ENCODE measurements around the gene IL15.
"Not testable (repeated sequence)": the region's sequence is repeated elsewhere in the genome, so short reads cannot be mapped to it uniquely, and the experiment has no call there.

Gene IL15, protein sequence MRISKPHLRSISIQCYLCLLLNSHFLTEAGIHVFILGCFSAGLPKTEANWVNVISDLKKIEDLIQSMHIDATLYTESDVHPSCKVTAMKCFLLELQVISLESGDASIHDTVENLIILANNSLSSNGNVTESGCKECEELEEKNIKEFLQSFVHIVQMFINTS

DNA sequence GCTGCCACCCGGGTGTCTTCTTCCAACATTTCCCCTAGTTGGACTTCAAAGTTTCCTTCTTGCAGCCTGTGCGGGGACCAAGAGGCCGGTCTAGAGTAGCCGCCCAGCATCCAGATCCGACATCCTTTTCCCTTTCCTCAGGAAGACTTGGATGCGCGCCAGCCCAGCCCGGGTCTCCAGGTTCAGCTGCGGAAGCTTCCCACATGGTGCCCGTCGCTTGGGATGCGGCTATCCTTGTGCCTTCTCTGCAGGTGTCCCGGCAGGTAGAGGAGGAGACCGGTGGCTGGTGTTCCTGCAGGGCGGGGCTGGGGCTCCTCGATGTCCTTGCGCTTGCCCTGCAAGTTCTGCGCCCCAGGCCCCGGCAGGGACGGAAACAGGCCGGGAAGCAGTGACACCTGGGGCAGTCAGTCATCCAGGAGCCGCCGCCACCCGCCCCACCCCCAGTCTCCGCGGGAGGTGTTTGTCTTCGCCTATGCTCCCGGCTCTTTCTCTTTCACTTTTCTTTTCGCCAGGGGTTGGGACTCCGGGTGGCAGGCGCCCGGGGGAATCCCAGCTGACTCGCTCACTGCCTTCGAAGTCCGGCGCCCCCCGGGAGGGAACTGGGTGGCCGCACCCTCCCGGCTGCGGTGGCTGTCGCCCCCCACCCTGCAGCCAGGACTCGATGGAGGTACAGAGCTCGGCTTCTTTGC, at the start of gene IL15:
IL15 (plus strand) TSS at position 502 of the 689 bp plus-strand sequence. CDS start 82,882 bp downstream, outside the sequence.
- DNase-seq (ENCODE audit: low read depth in 2 of 2): peak; percentile 37 to 44

DNA sequence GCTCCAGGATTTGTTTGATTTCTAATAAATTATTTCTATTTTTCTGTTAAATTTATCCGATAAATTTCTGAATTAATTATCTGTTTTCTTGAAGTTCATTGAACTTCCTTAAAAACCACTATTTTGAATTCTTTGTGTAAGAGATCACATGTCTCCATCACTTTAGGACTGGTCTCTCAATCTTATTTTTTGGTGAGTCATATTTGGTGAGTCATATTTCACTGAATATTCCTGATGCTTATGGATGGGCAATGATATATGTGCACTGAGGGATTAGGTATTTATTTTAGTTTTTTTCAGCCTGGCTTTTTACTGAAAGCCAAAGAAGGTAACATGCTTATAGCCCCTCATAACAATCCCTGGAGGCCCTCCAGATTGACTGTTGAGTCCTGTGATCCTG, 48.5 kb upstream of the IL15 start:
- DNase-seq (ENCODE audit: low read depth in 2 of 2): no peak

DNA sequence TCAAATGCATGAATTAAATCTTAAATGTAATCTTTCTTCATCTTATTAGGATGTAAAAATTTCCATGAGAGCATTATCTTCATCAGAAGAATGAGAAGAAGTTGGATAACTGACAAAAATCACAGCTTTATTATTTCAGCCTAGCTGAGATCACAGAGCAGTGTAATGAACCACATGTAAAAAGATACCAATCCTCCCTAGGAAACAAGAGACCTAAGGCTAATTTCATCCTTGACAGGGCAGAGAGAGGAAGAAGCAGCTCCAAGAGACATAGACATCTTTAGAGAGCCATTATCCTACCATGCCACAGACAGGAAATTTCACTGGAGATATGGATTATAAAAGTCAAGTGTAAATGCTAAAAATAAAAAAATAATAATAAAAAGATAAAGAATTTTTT, 40.9 kb upstream of the IL15 start:
- DNase-seq (ENCODE audit: low read depth in 2 of 2): no peak

DNA sequence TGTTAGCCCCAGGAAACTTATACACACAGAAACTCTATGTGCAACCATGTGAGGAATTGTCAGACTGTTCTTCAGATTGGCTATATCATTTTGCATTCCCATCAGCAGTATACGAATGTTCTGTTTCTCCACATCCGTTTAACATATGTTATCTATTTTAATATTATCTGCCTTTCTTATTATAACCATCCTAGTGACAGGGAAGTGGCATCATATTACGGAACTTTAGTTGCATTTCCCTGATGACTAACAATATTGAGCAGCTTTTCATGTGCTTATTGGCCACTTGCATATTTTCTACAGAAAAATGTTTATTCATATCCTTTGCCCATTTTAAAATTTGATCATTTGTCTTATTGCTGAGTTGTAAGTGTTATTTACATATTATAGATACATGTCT, 36.5 kb upstream of the IL15 start:
- DNase-seq (ENCODE audit: low read depth in 2 of 2): no peak

DNA sequence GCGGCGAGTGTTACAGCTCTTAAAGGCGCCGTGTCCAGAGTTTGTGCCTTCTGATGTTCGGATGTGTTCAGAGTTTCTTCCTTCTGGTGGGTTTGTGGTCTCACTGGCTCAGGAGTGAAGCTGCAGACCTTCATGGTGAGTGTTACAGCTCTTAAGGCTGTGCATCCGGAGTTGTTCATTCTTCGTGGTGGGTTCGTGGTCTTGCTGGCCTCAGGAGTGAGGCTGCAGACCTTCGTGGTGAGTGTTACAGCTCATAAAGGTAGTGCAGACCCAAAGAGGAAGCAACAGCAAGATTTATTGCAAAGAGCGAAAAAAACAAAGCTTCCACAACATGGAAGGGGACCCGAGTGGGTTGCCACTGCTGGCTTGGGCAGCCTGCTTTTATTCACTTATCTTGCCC, 31.7 kb upstream of the IL15 start:
- not testable (repeated sequence) for DNase-seq (ENCODE audit: low read depth in 2 of 2)

DNA sequence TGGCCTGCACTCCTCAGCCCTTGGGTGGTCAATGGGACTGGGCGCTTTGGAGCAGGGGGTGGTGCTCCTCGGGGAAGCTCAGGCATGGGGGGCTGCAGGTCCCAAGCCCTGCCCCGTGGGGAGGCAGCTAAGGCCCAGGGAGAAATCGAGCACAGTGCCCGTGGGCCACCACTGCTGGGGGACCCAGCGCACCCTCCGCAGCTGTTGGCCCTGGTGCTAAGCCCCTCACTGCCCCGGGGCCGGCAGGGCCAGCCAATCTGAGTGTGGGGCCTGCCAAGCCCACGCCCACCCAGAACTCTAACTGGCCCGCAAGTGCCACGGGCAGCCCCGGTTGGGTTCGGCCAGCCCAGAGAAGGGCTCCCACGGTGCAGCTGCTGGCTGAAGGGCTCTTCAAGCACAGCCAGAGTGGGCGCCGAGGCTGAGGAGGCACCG, 30.9 kb upstream of the IL15 start:
- DNase-seq (ENCODE audit: low read depth in 2 of 2): no peak

DNA sequence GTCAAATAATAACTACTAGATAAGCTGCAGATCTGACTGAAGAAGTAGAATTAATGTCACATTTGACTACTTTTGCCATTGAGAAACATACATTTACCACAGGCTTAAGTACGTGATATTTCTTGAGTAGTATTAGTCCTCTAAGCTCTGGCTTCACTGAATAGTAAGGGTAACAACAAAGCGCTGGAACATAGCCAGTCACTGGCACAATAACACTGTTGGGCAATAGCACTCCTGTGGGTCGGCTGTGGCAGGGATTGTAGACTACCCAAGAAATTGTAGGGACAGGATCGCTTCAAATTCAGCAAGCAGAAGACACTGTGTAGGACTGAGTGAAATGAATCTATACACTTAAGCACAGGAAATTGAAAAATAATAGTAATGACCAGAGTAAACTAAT, 27.1 kb upstream of the IL15 start:
- no peak for DNase-seq (ENCODE audit: low read depth in 2 of 2)

DNA sequence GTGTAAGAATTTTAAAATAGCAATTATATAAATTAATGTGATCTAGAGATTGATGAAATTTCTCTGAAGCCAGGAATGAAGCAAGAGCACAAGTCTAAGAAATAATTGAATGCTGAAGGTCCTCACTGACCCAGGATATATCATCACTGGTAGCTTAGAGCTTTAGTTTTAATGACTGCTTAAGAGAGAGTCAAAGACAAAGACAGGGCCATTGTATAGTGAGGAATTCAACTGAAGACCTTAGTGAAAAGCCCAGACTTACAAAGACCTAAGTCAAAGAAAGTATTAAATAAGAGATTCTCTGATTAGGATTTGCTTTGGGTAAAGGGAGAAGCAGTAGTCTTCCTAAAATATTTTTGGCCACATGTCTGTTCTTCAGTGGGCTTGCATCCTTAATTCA, 26.0 kb upstream of the IL15 start:
- DNase-seq (ENCODE audit: low read depth in 2 of 2): no peak

DNA sequence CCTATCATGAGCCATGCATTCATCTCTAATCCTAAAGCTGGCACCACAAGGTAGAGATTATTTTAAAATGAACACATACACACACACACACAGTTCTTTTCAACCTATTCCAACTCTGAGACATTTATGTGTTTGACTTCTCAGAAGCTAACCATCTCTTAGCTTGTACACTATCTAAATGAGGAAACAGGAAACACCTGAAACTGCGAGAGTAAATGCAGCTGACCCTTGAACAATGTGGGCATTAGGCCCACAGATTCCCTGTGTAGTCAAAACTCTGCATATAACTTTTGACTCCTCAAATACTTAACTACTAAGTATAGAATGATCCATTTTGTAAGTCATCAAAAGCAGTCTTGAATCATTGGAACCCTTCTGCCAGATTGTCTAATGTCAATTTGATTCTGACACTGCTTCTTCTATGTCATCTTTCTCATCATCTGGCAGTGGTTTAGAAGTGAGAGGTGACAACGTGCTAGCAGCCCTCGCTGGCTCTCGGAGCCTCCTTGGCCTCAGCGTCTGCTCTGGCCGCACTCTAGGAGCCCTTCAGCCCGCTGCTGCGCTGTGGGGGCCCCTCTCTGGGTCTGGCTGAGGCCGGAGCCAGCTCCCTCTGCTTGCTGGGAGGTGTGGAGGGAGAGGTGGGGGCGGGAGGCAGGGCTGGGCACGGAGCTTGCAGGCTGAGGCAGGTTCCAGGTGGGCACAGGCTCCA, 21.4 kb upstream of the IL15 start:
- no peak for DNase-seq (ENCODE audit: low read depth in 2 of 2)

DNA sequence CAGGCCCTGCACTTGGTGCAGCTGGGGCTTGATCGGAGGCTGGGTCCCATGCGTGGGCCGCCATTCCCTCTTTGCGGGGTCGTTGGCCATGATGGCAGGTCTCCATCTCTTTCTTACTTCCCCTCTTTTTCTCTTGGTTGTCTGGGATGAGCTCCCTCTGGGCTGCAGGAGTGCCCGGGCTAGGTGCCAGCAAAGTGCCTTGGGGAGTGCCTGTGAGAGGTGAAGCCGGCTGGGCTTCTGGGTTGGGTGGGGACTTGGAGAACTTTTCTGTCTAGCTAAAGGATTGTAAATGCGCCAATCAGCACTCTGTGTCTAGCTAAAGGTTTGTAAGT, 20.8 kb upstream of the IL15 start:
- DNase-seq (ENCODE audit: low read depth in 2 of 2): not testable (repeated sequence)

DNA sequence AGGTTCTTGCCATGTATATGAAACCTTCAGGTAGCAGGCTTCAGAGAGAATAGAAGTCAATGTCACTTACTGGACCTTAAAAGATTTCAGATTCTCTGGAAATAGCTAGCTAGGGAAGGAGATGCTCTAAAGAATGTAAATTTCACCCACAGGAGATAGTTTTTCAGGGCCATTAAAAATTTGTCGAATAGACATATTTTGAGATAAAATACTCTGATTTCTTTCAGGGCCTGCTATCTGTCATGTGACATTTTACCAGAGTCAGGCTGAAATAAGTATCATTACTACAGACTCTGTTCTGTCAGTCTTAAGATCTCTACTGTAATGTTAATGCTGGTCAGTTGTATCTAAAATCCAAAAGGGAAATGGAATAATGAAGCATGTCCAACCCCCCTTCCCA, 15.7 kb upstream of the IL15 start:
- DNase-seq (ENCODE audit: low read depth in 2 of 2): no peak

DNA sequence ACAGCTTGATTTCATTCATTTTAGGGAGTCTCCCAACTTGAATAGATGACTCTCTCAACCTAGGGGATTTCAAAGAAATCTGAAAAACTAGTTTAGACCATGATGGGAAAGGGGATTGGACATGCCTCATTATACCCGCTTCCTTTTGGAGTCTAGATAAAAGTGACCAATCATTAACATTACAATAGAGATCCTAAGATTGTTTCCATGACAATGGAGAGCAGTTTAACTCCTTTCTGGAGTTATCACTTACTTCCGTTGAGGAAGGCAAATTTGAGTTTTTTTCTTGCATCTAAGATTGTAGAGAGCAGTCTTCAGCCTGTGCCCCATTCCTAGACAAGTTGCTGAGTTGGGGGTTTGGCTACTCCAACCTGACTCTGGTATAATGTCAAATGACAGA, 11.4 kb upstream of the IL15 start:
- no peak for DNase-seq (ENCODE audit: low read depth in 2 of 2)

DNA sequence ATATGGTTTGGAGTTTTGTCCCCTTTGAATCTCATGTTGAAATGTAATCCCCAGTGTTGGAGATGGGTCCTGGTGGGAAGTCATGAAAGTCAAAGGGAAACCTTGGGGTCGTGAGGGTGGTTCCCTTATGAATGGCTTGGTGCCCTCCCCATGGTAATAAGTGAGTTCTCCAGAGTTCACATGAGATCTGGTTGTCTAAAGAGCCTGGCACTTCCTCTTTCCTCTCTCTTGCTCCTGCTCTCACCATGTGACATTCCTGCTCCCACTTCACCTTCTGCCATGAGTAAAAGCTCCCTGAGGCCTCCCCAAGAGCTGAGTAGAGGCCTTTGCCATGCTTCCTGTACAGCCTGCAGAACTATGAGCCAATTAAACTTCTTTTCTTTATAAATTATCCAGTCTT, 5.5 kb upstream of the IL15 start:
- no peak for DNase-seq (ENCODE audit: low read depth in 2 of 2)

DNA sequence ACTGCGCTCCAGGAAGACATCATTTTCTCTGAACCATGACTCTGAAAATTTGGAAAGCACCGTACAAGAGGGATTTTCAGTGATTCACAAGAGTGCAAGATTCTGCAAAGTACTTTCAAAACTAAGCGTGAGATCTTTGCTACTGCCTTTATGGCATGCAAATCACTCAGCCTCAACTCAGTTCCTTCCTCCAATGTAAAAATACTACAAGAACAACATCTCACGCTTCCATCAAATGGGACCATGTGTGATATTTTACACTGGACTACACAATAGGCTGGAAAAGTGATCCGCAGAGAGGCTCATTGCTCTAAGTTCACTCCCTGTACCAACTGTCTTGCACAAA, 674 bp upstream of the IL15 start:
- no peak for DNase-seq (ENCODE audit: low read depth in 2 of 2)

DNA sequence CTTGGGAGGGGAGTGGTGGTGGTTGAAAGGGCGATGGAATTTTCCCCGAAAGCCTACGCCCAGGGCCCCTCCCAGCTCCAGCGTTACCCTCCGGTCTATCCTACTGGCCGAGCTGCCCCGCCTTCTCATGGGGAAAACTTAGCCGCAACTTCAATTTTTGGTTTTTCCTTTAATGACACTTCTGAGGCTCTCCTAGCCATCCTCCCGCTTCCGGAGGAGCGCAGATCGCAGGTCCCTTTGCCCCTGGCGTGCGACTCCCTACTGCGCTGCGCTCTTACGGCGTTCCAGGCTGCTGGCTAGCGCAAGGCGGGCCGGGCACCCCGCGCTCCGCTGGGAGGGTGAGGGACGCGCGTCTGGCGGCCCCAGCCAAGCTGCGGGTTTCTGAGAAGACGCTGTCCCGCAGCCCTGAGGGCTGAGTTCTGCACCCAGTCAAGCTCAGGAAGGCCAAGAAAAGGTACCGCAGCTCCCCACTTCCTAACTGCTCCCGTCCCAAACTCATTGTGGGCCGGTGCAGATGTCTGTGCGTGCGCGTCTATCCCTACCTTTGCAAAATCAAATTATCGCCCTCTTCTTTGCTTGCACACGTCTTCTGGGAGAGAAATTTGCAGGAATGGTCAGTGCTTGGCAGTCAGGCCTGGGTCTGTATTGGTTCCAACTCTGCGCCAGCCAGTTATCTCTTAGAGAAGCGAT, 533 bp downstream of the IL15 start:
- no peak for DNase-seq (ENCODE audit: low read depth in 2 of 2)

DNA sequence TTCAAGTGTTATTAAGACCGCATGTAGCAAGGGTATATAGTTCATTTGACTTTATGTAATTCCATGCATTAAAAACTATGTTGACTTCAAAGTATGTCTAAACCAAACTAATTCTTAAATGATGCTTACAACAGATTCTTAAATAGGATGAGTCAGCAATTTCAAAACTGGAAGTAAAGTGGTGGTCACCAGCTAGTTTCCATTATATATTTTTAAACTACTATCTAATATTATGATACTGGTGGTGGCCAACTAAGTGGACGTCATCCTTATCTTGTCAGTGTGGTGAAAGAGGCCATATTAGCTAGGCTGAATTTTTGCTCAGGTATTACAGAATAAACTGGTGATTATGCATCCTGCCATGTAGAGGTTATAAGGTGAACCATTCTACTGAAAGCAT, 1.2 kb downstream of the IL15 start:
- no peak for DNase-seq (ENCODE audit: low read depth in 2 of 2)

DNA sequence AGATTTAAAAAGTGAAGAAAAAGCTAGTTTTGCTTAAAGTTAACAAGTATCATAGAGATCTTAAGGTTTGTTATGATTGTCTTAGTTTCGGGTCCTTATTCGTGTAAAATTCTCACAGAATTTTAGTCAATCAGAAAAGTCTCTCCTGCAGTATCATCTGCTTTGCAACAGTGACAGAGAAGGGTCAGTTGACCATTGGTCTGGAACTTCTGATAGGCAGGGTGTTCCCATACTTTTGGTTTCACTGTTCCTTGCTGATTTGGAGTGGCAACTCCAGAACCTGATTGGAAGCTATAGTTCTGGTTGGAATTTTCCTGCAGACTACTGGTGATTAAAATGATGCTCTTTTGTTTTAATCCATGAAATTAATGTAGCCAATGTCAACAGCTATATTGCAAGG, 1.8 kb downstream of the IL15 start:
- DNase-seq (ENCODE audit: low read depth in 2 of 2): no peak

DNA sequence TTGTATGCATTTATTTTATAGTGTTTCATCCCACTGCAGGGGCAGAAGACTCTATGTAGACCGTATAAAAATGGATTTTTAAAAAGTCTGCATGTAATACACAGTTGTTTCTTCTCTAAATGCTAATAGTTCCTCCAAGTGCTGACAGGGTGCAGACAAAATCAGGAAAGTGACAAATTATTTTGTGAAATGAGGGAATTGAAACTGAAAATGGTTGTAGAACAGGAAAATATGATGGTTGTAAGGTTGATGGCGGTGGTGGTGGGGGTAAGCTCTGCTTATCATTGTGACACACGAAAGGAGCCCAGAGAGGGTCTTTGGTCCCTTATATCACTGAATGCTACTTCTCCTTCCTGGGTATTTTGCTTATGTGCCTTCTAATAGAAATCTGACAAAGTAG, 4.3 kb downstream of the IL15 start:
- DNase-seq (ENCODE audit: low read depth in 2 of 2): no peak

DNA sequence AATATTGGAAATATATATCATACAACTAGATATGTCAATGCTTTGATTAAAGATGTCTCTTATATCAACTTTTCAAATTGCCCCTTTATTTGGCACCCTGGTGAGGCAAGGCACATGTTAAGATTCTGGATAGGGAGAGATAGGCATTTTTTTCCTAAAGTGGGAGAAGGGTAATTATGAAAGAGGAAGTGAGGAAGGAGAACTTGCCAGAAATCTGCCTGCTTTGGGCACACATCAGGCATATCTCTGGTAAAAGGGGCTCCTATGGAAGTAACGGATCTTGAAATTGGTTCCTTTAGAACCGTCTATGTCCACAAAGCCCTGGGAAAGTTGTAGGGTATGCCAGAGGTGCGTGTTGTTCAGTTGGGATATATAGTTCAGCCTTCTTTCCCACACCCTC, 5.7 kb downstream of the IL15 start:
- DNase-seq (ENCODE audit: low read depth in 2 of 2): no peak

DNA sequence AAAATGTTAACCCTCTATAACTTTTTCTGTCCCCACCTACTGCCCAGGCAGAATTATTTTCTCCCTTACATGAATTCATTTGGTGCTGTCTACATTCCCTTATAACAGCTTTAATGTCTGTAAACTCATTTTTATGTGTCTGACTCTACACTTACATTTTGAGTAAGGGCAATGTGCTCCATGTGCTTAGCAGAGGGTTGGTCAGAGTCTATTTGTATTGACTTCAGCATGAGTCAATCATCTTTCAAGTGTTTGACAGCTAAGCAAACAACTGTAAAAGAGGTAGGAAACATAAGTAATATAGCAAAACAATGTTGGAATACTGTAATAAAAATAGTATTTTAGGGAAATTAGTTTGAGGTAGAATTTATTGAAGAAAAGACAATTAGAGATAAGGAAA, 6.3 kb downstream of the IL15 start:
- no peak for DNase-seq (ENCODE audit: low read depth in 2 of 2)

DNA sequence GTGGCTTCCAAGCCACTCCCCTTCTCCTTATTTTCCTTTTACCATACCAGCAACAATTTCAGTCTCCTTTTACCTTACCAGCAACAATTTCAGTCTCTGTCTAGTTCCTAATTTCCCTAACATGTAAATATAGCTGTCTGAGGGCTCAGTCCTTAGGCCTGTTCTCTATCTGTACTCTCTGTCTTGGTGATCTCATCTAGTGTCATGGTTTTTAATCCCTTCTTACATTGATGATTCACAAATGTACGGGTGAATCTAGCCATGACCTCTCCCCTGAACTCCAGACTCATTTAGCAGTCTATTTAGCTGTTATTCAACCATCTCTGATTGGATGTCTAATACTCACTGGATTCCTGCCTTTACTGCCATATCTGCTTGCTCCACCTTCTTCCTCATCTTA, 7.2 kb downstream of the IL15 start:
- no peak for DNase-seq (ENCODE audit: low read depth in 2 of 2)

DNA sequence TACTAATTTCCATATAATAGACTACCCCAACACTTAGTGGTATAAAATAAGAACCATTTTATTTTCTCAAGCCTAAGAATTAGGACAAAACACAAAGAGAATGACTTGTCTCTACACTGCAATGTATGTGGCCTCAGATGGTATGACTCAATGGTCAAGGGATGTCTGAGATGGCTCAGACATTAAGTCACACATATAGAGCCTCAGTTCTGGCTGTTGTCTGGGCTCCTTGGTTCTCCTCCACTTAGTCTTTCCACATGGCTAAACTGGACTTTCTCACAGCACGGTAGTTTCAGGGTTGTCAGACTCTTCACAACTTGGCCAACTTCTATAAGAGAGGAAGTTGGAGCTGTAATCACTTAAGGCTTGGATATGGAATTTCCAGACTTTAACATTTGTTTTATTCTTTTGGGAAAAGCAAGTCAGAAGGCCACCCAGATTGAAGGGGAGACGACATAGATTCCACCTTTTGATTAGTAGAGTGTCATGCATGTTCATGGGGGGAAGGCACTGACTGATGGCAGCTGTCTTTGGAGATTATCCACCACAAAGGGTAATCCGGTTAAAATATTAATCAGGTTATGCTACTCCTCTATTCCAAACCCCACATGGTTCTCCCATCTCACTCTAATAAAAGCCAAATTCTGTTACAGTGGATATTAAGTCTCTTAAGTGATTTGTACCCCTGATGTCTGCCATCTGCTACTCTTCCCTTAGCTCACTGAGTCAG, 9.4 kb downstream of the IL15 start:
- DNase-seq (ENCODE audit: low read depth in 2 of 2): no peak

Measured in stimulated activated CD8-positive, alpha-beta memory T cell treated with anti-CD3 and anti-CD28 coated beads, Interleukin-15, amount 100 ng/mL, for 4 hours (primary cell).